OCI-LY3 (cell line): ENCODE measurements around the gene MYO1E.

Experiments used
- EZH2phosphoT487 ChIP-seq: fragments of 200-600 bp; shearing (Covaris generic); IDR thresholded peaks from 2 replicates; pipeline ENCODE4 v1.6.1; 2018; ENCODE audit warnings: antibody characterized with exemption, mixed run types, low read depth
- TF ChIP-seq, protein P1 (sequence below): fragments of 200-600, 300-600 bp; sonication (generic); IDR thresholded peaks from 2 replicates; pipeline ENCODE4 v1.5.1; 2014; ENCODE audit warnings: antibody characterized with exemption, low read length, low read depth

DNA sequence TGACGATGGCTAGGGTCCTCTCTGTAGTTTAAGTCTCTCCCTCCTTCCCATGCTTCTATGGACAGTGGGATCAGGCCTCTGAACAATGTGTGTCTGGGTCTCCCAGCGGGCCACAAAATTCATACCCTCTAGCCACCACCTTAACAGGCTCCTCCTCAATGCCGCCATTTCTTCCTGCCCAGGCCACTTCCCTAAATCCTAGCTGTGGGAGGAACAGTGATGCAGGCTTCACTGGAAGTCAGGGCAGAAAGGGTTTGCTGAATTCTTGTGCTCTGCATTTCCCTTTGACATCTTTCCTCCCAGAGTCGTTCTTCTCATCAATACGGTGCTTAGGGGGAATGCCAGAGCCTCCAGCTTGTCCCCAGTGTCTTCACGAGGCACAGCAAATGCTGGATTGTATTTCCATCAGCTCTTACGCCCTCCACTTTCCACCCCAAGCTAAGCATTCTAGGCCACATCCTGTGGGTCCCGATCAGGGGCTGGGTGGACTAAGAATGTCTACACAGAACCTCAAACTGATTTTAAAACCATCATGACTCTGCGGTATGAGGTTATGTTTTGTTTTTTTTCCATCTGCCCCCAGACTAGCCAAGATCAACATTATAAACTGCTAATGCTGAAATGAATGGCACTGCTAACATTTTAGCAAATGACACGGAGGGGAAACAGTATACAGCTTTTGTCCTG is 177.9 kb downstream of the MYO1E start:
- TF ChIP-seq, protein P1, sequence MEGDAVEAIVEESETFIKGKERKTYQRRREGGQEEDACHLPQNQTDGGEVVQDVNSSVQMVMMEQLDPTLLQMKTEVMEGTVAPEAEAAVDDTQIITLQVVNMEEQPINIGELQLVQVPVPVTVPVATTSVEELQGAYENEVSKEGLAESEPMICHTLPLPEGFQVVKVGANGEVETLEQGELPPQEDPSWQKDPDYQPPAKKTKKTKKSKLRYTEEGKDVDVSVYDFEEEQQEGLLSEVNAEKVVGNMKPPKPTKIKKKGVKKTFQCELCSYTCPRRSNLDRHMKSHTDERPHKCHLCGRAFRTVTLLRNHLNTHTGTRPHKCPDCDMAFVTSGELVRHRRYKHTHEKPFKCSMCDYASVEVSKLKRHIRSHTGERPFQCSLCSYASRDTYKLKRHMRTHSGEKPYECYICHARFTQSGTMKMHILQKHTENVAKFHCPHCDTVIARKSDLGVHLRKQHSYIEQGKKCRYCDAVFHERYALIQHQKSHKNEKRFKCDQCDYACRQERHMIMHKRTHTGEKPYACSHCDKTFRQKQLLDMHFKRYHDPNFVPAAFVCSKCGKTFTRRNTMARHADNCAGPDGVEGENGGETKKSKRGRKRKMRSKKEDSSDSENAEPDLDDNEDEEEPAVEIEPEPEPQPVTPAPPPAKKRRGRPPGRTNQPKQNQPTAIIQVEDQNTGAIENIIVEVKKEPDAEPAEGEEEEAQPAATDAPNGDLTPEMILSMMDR: no peak
- TF ChIP-seq EZH2phosphoT487: no peak
